ENCODE measurements around the gene ATP5PB.
A peak's percentile ranks its signal among the peaks of the same experiment; 100 is the strongest.

ATP5PB gene

DNA sequence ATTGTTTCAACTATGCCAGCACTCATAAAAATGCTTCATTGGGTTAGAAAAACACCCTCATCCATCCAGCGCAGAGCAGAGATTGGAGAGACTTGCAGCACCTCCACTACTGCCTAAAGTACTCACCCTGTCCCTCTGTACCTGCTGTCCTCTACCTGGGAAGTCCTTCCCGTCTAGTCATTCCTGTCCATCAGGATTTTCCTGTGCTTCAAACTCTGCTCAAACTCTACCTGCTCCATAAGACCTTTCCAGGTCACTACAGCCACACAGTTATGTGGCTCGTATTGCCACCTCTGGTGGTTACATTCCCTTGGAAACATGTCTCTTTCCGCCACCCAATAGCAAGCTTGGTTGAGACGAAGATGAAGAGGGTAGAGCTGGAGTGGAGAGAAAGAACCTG is 28.9 kb upstream of the ATP5PB start:
- Histone ChIP-seq H3K4me2 (ENCODE audit: low read length, poor library complexity, severe bottlenecking) (no peak overlapping the region), H3K4me3 (ENCODE audit: insufficient read depth in 1 of 2, low read depth in 1 of 2, low read length in 2 of 2) (no peak overlapping the region), H3K4ac (ENCODE audit: low read depth in 1 of 2, low read length in 2 of 2) (no peak overlapping the region), H3K36me3 (ENCODE audit: control insufficient read depth in 1 of 2, insufficient read depth in 2 of 2, low read depth in 1 of 2, low read length in 2 of 2) (peaks cover 0 to 21% of the 10 kb centered on the region in 2 experiments), H3K9me3 (ENCODE audit: control insufficient read depth, low read length) (no peaks in the 10 kb centered on the region), H2AFZ (ENCODE audit: low read depth, low read length) (no peak overlapping the region), H3K79me1 (replicated peaks; ENCODE audit: low read length, poor library complexity, severe bottlenecking) (no peaks in the 10 kb centered on the region), H2BK5ac (ENCODE audit: low read depth, low read length, poor library complexity, severe bottlenecking) (no peak overlapping the region), H3K4me1 (ENCODE audit: control insufficient read depth, insufficient read depth, low read depth, low read length) (peaks cover 9% of the 10 kb centered on the region), H3K14ac (ENCODE audit: low read length in 2 of 2) (no peak overlapping the region), H3K27ac (ENCODE audit: low read length, poor library complexity, severe bottlenecking) (no peak overlapping the region), H3K18ac (ENCODE audit: low read depth in 1 of 2, low read length in 2 of 2) (no peak overlapping the region), H4K91ac (ENCODE audit: low read length) (peak overlapping the region; percentile 6), H3K9ac (ENCODE audit: low read length) (no peak overlapping the region), H3K23ac (ENCODE audit: low read length in 2 of 2) (no peak overlapping the region), H3K27me3 (ENCODE audit: control insufficient read depth in 1 of 2, insufficient read depth in 1 of 2, low read length in 2 of 2) (peaks cover 0 to 9% of the 10 kb centered on the region in 2 experiments), H2BK15ac (ENCODE audit: low read depth, poor library complexity, severe bottlenecking) (no peak overlapping the region), H4K8ac (ENCODE audit: low read length) (no peak overlapping the region), H2AK5ac (ENCODE audit: low read length, severe bottlenecking) (no peak overlapping the region), H2BK12ac (ENCODE audit: low read length in 2 of 2) (no peak overlapping the region), H2BK120ac (ENCODE audit: low read depth, low read length) (no peak overlapping the region)
- 84% methylated on average over 5 of the region's 5 CpGs for WGBS
- DNase-seq = no peak

GRCh38 chr1:111422546-111423391 is 26.5 kb upstream of the ATP5PB start:
- Histone ChIP-seq H2BK120ac (ENCODE audit: low read depth, low read length) (no peak overlapping the region), H3K14ac (ENCODE audit: low read length in 2 of 2) (no peak overlapping the region), H2AK5ac (ENCODE audit: low read length, severe bottlenecking) (no peak overlapping the region), H2BK12ac (ENCODE audit: low read length in 2 of 2) (no peak overlapping the region), H3K9me3 (ENCODE audit: control insufficient read depth, low read length) (no peaks in the 10 kb centered on the region), H2AFZ (ENCODE audit: low read depth, low read length) (no peak overlapping the region), H4K8ac (ENCODE audit: low read length) (no peak overlapping the region), H3K4ac (ENCODE audit: low read depth in 1 of 2, low read length in 2 of 2) (no peak overlapping the region), H3K4me2 (ENCODE audit: low read length, poor library complexity, severe bottlenecking) (no peak overlapping the region), H3K18ac (ENCODE audit: low read depth in 1 of 2, low read length in 2 of 2) (no peak overlapping the region), H3K4me3 (ENCODE audit: insufficient read depth in 1 of 2, low read depth in 1 of 2, low read length in 2 of 2) (no peak overlapping the region), H3K79me1 (replicated peaks; ENCODE audit: low read length, poor library complexity, severe bottlenecking) (no peaks in the 10 kb centered on the region), H3K27me3 (ENCODE audit: control insufficient read depth in 1 of 2, insufficient read depth in 1 of 2, low read length in 2 of 2) (peaks cover 0 to 17% of the 10 kb centered on the region in 2 experiments), H3K4me1 (ENCODE audit: control insufficient read depth, insufficient read depth, low read depth, low read length) (peaks cover 9% of the 10 kb centered on the region), H3K27ac (ENCODE audit: low read length, poor library complexity, severe bottlenecking) (no peak overlapping the region), H3K36me3 (ENCODE audit: control insufficient read depth in 1 of 2, insufficient read depth in 2 of 2, low read depth in 1 of 2, low read length in 2 of 2) (peaks cover 0 to 14% of the 10 kb centered on the region in 2 experiments), H4K91ac (ENCODE audit: low read length) (no peak overlapping the region), H3K23ac (ENCODE audit: low read length in 2 of 2) (no peak overlapping the region), H2BK15ac (ENCODE audit: low read depth, poor library complexity, severe bottlenecking) (no peak overlapping the region), H2BK5ac (ENCODE audit: low read depth, low read length, poor library complexity, severe bottlenecking) (no peak overlapping the region), H3K9ac (ENCODE audit: low read length) (no peak overlapping the region)
- WGBS = 77% methylated on average over 12 of the region's 13 CpGs
- peak; percentile 18 for DNase-seq

GRCh38 chr1:111424281-111424680 is 25.0 kb upstream of the ATP5PB start:
- Histone ChIP-seq H3K14ac (ENCODE audit: low read length in 2 of 2) (no peak overlapping the region), H2AK5ac (ENCODE audit: low read length, severe bottlenecking) (no peak overlapping the region), H3K4ac (ENCODE audit: low read depth in 1 of 2, low read length in 2 of 2) (no peak overlapping the region), H3K79me1 (replicated peaks; ENCODE audit: low read length, poor library complexity, severe bottlenecking) (no peaks in the 10 kb centered on the region), H2BK120ac (ENCODE audit: low read depth, low read length) (no peak overlapping the region), H2BK5ac (ENCODE audit: low read depth, low read length, poor library complexity, severe bottlenecking) (no peak overlapping the region), H3K4me3 (ENCODE audit: insufficient read depth in 1 of 2, low read depth in 1 of 2, low read length in 2 of 2) (no peak overlapping the region), H3K27me3 (ENCODE audit: control insufficient read depth in 1 of 2, insufficient read depth in 1 of 2, low read length in 2 of 2) (peaks cover 0 to 18% of the 10 kb centered on the region in 2 experiments), H3K4me2 (ENCODE audit: low read length, poor library complexity, severe bottlenecking) (no peak overlapping the region), H3K4me1 (ENCODE audit: control insufficient read depth, insufficient read depth, low read depth, low read length) (peaks cover 9% of the 10 kb centered on the region), H2BK12ac (ENCODE audit: low read length in 2 of 2) (no peak overlapping the region), H3K36me3 (ENCODE audit: control insufficient read depth in 1 of 2, insufficient read depth in 2 of 2, low read depth in 1 of 2, low read length in 2 of 2) (peaks cover 0 to 14% of the 10 kb centered on the region in 2 experiments), H3K23ac (ENCODE audit: low read length in 2 of 2) (no peak overlapping the region), H3K27ac (ENCODE audit: low read length, poor library complexity, severe bottlenecking) (no peak overlapping the region), H3K18ac (ENCODE audit: low read depth in 1 of 2, low read length in 2 of 2) (no peak overlapping the region), H4K91ac (ENCODE audit: low read length) (no peak overlapping the region), H3K9me3 (ENCODE audit: control insufficient read depth, low read length) (no peaks in the 10 kb centered on the region), H3K9ac (ENCODE audit: low read length) (no peak overlapping the region), H2BK15ac (ENCODE audit: low read depth, poor library complexity, severe bottlenecking) (no peak overlapping the region), H2AFZ (ENCODE audit: low read depth, low read length) (no peak overlapping the region), H4K8ac (ENCODE audit: low read length) (no peak overlapping the region)
- 84% methylated on average over 3 of the region's 3 CpGs for WGBS
- DNase-seq = no peak

- Histone ChIP-seq H3K4me1 (ENCODE audit: control insufficient read depth, insufficient read depth, low read depth, low read length) (no peaks in the 10 kb centered on the region), H2BK15ac (ENCODE audit: low read depth, poor library complexity, severe bottlenecking) (no peak overlapping the region), H3K27ac (ENCODE audit: low read length, poor library complexity, severe bottlenecking) (no peak overlapping the region), H3K4me2 (ENCODE audit: low read length, poor library complexity, severe bottlenecking) (no peak overlapping the region), H4K8ac (ENCODE audit: low read length) (no peak overlapping the region), H2AFZ (ENCODE audit: low read depth, low read length) (no peak overlapping the region), H3K23ac (ENCODE audit: low read length in 2 of 2) (no peak overlapping the region), H2AK5ac (ENCODE audit: low read length, severe bottlenecking) (no peak overlapping the region), H3K27me3 (ENCODE audit: control insufficient read depth in 1 of 2, insufficient read depth in 1 of 2, low read length in 2 of 2) (no peaks in the 10 kb centered on the region), H2BK120ac (ENCODE audit: low read depth, low read length) (no peak overlapping the region), H3K4ac (ENCODE audit: low read depth in 1 of 2, low read length in 2 of 2) (no peak overlapping the region), H3K79me1 (replicated peaks; ENCODE audit: low read length, poor library complexity, severe bottlenecking) (peaks cover 10% of the 10 kb centered on the region), H3K18ac (ENCODE audit: low read depth in 1 of 2, low read length in 2 of 2) (no peak overlapping the region), H2BK12ac (ENCODE audit: low read length in 2 of 2) (no peak overlapping the region), H3K14ac (ENCODE audit: low read length in 2 of 2) (no peak overlapping the region), H4K91ac (ENCODE audit: low read length) (no peak overlapping the region), H3K36me3 (ENCODE audit: control insufficient read depth in 1 of 2, insufficient read depth in 2 of 2, low read depth in 1 of 2, low read length in 2 of 2) (peaks cover 17 to 47% of the 10 kb centered on the region in 2 experiments), H3K9ac (ENCODE audit: low read length) (no peak overlapping the region), H2BK5ac (ENCODE audit: low read depth, low read length, poor library complexity, severe bottlenecking) (no peak overlapping the region), H3K9me3 (ENCODE audit: control insufficient read depth, low read length) (no peaks in the 10 kb centered on the region), H3K4me3 (ENCODE audit: insufficient read depth in 1 of 2, low read depth in 1 of 2, low read length in 2 of 2) (no peak overlapping the region)
- 70% methylated on average over 3 of the region's 3 CpGs for WGBS
- DNase-seq = peak; percentile 9
Observed at GRCh38 chr1:111436726-111437125, 12.5 kb upstream of the ATP5PB start.
